Left lobe of liver (tissue), 2 donors: ENCODE measurements around the gene ELL2. TPM values are rescaled to one million over a fixed set of nuclear protein-coding genes. Genes with fewer than 3 reads are reported as not detected.
A peak's percentile ranks its signal among the peaks of the same experiment; 100 is the strongest.

Experiments
- ATAC-seq: fragments of 200-7000 bp; cut with Tn5 transposase; one replicate; pipeline ENCODE4 v1.9.1; 2020; ENCODE audit warnings: mild to moderate bottlenecking, moderate library complexity
- DNase-seq: peaks from one replicate; pipeline ENCODE4 v3.0.0-alpha.2; 2020; ENCODE audit warnings: low spot score
- total RNA-seq: library from RNA; stranded (reverse); gene quantifications from one replicate; pipeline ENCODE4 v1.2.1, GENCODE V29; 2021
- donor health status: DM: no; HTN: no; CAD: no; lungs with moderate emphysema.
- donor health status: DM: no; HTN: yes; CAD: no.

ELL2 gene
- 76.4 TPM for total RNA-seq

DNA sequence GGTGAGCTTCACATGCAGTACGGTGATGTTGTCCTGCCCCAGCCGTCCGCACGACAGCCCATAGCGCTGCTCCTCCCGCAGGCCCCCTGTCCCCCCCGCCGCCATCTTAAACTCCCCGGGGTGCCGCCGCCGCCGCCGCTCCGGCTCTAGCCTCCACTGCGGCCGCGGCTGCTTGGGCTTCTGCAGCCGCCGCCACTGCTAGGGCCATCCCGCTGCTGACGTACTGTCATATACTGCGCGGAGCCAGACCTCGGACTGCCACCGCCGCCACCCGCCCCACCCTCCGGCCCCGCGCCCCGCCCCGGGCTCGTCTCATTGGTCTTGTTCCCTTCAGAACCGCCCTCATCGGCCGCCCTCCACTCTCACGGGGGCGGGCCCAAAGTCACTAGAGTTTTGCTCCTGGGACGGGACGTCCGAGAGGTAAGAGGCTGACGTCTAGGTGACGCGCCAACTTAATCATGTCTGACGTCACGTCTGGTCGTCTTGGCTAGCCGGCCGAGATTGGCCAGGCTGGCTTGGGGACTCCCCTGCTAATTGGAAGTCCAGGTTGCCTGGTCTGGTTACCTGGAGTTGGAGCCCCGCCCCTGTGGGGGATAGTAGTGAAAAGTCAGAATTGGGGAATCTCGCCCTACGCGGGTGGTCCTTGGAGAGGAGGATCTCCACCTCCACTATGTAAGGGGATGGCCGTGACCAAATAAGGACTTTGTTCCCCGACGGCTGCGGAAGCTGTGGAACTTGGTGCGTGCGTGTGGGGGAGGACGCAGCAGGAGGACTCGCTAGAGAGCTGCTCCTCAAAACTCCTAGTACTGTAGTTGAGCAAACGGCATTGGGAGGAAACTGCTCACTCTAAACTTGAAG, at the start of gene ELL2:
Gene ELL2 (minus strand): TSS at position 235 of the 858 bp plus-strand sequence. CDS start 130 bp downstream, at position 105.
- ATAC-seq (peak; percentile 76), DNase-seq (peak; percentile 100)

DNA sequence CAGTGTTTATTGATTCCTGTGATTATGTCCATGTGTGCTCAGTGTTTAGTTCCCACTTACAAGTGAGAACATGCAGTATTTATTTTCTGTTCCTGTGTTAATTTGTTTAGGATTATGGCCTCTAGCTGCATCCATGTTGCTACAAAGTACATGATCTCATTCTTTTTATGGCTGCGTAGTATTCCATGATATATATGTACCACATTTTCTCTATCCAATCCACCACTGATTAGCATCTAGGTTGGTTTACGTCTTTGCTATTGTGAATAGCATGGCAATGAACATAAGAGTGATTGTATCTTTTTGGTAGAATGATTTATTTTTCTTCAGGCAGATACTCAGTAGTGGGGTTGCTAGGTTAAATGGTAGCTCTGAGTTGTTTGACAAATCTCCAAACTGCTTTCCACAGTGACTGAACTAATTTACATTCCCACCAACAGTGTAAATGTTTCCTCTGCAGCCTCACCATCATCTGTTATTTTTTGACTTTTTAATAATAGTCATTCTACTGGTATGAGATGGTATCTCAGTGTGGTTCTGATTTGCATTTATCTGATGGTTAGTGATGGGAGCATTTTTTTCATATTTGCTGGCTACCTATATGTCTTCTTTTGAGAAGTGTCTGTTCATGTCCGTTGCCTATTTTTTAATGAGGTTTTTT, 47.5 kb upstream of the ELL2 start:
- no peak for ATAC-seq
- no peak for DNase-seq

DNA sequence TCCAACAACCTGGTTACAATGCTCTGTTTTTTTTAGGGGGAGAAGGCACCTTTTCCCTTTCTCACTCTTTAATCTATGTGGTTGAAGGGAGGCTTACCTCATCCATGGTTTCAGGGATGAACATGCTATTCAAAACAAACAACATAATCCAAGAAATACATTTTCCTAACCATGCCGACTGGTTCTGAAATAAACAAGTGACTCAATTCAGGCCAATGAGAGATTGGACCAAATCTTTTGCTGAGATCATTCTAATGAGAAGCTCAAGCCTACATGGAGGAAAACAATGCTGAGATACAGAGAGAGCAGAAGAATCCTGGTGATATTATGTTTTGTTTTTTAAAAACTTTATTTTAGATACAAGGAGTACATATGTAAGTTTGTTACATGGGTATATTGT, 46.8 kb upstream of the ELL2 start:
- DNase-seq: no peak
- ATAC-seq: no peak

DNA sequence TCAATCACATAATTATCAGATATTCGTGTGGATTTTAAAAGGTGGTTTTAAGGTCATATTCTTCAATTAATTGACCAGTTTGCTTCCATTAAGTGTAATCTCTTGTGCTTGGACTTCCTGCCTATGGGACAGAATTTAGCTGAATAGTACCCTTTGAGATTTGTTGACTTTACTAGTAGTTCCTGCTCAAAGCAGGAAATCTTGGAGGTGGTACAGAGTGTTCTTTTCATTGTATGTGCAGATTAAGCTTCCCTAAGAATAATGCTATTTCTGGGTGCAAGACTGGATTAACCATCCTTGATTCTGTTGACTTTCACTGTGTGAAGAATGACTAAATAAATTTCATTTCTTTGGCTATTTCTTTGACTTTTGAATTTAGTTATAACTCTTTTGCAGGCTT, 45.4 kb upstream of the ELL2 start:
- DNase-seq (no peak), ATAC-seq (no peak)

DNA sequence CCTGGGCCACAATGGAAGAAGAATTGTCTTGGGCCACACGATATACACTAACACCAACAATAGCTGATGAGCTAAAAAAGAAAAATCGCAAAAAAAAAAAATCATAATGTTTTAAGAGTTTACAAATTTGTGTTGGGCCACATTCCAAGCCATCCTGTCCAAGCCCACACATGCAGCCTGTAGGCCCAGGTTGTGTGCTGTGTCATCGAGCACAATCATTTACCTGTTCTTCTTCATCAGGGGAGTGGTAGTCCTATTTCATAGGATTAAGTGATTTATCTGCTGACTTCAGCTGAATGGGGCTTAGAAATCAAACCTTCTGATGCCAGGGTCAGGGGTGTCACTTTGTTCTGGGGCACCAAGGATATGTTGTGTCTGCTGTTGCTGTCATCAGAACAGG, 44.6 kb upstream of the ELL2 start:
- ATAC-seq (no peak), DNase-seq (no peak)

DNA sequence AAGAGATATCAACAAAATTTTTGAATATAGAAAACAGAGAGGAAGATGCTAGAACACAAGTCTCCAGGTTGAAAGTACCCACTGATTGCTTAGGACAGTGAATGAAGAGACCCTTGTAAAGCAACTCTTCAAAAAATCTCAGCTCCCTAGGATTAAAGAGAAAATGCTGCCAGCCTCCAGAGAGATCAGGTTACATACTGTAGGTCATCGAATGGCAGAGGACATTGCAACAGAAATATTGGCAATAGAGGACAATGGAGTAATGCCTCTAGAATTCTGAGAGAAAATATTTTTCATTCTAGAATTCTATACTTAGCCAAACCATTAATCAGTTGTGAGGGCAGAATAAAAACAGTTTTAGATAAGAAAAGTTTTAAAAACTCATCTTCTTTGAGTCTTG, 43.1 kb upstream of the ELL2 start:
- no peak for ATAC-seq
- DNase-seq: no peak

DNA sequence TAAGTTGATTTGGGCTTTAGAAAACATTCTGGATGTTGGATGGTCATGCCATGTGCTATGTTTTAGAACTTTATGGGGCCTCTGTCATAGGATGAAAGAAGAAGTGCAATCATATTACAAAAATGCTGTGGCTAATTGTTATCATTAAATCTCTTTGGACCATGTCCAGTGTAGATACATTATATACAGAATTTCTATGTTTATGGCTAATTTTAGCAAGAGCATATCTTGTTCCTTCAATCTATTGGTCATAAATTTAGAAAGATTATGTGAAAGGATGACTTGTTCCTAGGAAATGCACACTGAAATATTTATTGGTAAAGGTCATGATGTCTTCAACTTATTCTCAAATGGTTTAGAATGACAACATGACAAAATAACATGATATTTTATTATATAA, 42.4 kb upstream of the ELL2 start:
- DNase-seq: no peak
- ATAC-seq: no peak

DNA sequence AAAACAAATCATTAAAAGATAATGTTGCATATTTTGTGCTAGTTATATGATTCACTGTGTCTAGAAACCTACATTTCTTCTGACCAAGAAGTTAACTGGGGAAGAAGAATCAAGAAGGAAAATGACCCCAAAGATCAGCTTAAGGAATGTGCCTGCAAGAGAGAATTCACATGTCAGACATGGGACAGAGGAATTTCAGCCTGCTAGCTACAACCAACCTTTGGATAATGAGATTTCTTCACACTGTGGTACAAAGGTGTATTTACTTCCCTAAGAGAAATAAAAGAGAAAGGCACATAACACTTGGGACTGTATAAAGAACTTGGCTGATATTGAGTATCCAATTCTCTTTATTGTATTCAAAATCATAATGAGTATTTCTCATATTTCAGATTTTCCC, 39.6 kb upstream of the ELL2 start:
- ATAC-seq: peak; percentile 91

DNA sequence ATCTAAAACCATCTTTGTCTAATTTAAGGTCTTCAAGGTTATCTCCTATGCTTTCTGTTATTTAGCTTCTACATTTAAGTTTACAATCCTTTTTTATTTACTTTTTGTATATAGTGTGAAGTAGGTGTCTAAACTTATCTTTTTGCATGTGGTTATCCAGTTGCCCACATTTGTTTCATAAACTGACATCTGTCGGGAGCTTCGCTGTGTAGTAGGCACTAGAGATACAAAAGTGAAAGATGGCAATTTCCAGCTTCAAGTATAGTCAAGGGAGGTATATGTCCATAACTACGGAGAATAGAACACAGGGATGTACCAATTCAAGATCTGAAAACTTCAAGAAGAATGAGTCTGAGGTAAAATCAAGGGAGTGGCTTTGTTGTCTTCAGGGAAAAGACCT, 38.7 kb upstream of the ELL2 start:
- ATAC-seq: no peak
- DNase-seq: no peak

More for the DNA sequence above, 39.6 kb upstream of the ELL2 start:
- DNase-seq: no peak

DNA sequence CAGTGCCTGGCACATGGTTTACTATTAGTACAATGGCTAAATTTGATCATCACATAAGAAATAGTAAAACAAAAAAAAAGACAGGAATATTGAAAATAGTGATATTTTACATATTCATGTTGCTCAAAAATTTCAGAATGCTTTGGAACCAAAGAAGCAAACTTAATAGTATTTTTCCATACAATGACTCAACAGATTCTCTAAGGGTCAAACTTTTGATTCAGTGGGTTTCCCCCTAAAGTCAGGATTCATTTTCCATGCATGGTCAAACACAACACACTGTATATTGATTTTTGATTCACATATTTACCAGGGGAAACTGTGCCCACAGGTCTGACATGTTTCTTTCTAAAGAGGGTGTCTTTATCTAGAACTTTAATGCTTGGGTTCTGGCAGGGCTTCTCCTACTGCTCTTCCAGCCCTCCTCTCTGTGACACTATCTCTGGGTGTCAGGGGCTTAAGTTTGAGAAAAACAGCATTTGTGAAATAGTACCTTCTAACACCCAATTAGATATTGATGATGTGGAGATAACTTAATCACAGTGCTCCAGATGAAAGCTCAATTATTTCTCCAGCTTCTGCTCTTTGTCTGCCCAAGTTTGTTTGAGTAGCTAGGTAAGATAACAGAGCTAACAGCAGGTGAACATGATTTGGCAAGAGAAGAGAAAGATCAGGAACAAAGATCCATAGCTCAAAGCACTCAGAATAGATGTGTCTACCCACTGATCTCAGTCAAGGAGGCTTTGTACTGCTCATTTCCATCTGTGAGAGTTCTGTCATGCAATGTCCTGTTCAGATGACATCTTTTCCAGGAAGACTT, 35.5 kb upstream of the ELL2 start:
- DNase-seq (no peak), ATAC-seq (peak; percentile 85)

DNA sequence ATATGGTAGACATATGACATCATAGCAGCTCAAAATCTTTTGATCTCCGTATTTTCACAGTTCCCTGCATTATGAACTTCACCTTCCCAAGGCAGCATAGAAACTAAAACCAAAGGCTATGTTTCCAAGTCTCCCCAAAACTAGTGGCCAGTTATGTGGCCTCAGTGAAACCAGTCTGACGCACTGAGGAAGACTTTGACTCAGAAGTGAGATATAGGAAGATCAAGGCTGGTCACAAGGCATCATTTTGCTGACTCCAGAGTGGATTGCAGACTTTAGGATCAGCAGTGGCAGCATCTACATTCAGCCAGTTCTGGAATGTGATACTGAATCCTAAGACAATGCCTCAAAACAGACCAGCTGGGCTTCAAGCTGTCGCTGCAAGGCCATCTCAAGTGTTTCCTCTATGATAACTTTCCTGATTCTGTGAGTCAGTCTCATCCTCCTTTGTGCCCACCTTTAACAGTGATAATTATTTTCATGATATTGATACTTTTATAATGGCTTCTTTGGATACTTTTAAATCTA, 34.4 kb upstream of the ELL2 start:
- DNase-seq (no peak), ATAC-seq (no peak)

DNA sequence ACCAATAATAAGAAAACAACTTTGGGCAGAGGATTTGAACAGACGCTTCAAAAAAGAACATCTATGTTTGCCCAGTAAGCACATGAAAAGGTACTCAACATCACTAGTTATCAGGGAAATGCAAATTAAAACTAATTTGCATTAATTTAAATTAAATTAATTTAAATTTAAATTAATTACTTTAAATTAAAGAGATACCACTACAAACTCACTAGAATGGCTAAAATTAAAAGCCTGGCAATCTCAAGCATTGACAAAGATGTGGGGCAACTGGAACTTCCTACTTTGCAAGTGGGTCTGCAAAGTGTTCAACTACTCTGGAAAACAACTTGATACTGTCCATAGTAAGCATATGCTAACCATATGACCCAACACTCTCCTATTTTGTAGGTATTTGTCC, 32.1 kb upstream of the ELL2 start:
- no peak for DNase-seq
- no peak for ATAC-seq

DNA sequence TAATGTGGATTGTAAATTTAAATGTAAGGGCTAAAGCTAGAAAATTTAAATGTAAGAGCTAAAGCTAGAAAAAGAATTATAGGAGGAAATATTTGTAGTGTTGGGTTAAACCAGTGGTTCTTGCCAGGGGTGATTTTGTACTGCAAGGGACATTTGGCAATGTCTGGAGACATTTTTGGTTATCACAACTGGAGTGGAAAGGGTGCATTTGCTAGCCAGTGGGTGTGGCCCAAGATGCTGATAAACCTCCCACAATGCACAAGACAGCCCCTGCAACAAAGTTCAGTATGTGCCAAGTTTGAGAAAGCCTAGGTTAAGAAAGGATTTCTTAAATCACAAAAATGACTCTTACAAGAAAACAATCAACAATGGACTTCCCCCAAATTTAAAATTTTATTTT, 31.6 kb upstream of the ELL2 start:
- no peak for DNase-seq
- ATAC-seq: no peak

DNA sequence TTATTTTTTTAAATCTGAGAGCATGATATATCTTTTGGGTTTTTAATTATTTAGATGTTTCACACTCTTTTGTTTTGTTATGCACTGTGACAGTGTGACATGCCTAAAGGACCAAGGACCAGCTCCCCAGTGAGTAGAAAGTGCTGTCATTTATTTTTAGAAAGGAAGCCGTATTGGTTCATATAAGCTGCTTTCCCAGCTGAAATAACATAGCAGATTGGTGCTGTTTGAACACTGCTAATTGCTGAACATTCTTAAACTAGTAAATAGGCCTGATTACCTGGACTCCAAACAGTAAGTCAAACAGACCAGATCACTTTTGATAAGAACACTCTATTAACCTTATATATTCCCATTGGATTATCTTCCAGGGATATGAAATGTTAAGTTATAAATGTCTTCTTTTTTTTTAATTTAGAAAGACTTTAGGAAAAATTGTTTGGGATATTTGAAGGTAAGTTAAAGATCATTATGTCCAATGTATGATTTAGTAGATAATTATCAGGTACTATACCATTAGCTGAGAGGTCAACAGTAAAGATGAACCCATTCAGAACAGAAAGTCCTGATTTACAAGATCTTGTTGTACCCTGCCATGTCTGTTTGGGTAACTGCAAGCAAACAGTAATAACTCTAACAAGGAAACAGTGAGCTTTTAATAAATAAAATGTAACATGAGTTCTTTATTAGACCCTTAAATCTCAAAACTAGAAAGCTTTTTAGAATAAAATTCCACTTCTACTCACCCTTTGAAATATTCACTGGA, 27.8 kb upstream of the ELL2 start:
- DNase-seq: no peak
- peak; percentile 5 for ATAC-seq

DNA sequence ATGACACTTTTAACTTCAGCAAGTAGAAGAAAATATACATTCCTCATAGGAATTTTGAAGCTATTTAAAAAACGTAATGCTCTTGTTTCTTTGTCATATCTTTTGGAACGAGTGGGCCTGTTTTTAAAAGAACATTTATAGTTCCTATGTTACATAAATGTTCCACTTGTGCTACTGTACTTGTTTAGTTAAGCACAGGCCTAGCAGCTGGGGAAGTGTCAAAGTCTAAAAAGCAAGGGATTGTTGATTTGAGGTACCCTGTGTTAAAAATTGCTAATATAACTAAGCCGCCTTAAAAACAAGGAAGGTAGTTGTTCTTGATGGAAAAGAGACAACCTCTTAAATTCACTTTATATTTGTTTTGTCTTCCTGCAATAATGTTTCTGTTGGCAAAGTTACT, 27.2 kb upstream of the ELL2 start:
- DNase-seq: no peak
- peak; percentile 53 for ATAC-seq

DNA sequence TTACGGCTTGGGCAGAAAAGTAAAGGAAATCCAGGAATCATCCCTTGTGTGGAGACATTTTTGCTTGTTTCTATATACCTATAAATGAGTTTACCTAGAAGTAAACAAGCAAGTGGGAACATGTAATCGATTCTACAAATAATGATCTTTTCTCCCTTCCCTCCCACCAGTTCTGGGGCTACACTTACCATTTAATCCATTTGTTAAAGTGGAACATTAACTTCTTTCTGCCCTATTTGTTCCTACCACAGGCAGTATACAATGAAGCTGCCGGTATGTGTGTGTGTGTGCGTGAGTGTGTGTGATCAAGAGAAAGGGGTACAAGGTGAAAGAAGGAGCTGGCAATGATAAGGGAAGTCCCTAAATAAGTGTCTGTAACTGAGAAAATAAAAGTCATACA, 26.4 kb upstream of the ELL2 start:
- ATAC-seq: peak; percentile 50
- no peak for DNase-seq

DNA sequence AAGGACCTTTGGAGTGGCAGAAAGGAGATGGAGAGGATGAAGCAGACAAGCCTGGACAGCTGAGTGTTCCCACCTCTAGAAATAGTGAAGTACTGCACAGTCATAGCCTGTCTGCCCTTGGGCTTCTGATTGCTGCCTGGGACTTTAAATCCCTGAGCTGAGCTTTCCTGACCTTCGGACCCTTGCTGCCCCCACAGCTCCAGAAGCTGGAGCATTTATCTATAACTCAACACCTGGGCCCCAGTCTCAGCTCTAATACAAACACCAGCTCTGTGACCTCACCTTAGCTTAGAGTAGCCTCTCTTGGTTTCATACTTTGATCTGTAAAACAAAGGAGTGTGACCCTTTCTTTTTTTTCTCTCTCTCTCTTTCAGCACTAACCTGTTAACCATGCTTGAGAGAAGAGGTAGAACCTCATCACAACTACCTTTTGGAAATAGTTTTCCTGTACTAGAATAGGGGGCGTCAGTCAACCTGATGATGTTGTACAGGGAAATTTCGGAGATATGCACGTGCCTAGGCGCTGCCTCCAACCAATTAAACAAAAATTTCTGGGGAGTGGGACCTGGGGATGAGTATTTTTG, 25.4 kb upstream of the ELL2 start:
- DNase-seq (peak; percentile 83), ATAC-seq (peak; percentile 90)

DNA sequence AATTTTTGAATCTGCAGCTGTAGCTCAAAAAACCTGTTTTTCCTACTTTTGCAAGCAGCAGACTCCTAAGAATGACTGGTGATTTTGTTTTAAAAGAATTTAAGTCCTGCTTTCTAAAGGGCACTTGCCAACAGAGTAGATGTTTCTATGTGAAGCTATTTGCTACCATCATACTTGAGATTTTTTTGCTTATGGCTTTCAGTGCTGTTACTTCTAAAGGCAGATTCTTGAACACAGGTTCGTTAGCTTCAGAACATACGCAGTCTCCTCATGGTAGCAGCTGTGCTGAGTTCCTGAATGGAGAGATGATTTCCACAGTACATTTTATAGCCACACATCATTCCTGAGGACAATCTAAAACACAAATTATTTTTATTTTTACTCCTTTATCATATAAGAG, 24.4 kb upstream of the ELL2 start:
- DNase-seq (no peak), ATAC-seq (no peak)

DNA sequence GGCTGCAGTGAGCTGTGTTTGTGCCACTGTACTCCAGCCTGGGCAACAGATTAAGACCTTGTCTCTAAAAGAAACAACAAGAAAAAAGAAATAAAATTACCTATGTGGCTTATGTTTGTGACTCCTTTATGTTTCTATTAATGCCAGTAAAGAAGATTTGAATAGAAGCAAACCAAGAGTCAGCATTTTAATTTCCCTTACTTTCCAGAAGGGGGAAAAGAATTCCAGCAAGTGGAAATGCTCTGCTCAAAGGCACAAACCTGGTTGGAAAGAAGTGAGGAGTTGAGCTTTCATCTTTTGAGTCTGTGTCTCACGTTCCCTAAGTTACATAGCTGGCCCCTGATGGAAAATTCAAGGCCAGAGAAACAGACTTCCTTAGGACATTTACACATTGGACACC, 23.6 kb upstream of the ELL2 start:
- DNase-seq (no peak), ATAC-seq (no peak)

DNA sequence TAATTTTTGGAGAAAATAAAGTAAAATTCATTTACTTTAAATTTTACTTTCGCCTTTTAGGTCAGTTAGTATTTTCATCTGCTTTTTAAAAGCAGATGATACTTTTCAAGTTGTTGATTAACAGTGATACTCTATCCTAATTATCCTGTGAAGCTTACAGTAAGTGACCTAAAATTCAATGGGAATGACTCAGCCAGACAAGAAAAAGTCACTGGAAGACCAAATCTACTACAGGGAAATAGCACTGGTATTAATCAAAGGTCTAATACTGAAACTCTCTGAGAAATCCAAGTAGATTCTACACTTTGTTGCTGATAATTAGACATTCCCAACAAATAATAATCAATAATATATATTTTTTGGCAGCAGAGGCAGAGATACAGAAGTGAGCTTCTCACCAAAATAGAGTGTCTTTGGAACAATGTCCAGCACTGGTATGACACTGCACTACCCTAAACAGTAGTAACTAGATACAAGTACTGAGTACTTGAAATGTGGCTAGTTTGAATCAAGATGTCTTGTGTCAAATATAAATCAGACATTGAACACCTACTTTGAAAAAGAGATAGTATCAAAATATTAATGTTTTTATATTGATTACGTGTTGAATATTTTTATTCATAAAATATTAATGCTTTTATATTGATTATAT, 22.8 kb upstream of the ELL2 start:
- DNase-seq (no peak), ATAC-seq (no peak)
